ENCODE measurements around the gene BZW1. TPM values are rescaled to one million over a fixed set of nuclear protein-coding genes. Genes with fewer than 3 reads are reported as not detected.

The BZW1 gene
- total and polyA plus RNA-seq, 2 of the 4 experiments (the other 2 are of a cell fraction), result 204 to 268 TPM

- Histone ChIP-seq H3K14ac (replicated peaks; ENCODE audit: low read depth, low read length) (no peak overlapping the region), H3K9me1 (ENCODE audit: insufficient read depth, low read length) (no peaks in the 10 kb centered on the region), H3K4me3 (ENCODE audit: insufficient read depth, low read depth, low read length) (no peak overlapping the region), H2BK5ac (ENCODE audit: low read depth, low read length, poor library complexity, severe bottlenecking) (no peak overlapping the region), H3K4me2 (ENCODE audit: low read depth, low read length) (no peak overlapping the region), H2BK20ac (ENCODE audit: low read depth, low read length) (no peak overlapping the region), H3K23ac (ENCODE audit: low read depth, low read length) (no peak overlapping the region), H3K79me1 (ENCODE audit: low read depth in 1 of 2, low read length in 2 of 2) (no peaks in the 10 kb centered on the region), H3K4me1 (ENCODE audit: control insufficient read depth, insufficient read depth, low read length) (no peaks in the 10 kb centered on the region), H4K8ac (ENCODE audit: low read depth in 2 of 2, low read length in 2 of 2) (no peak overlapping the region), H3K9me3 (ENCODE audit: control insufficient read depth, insufficient read depth, low read length) (no peaks in the 10 kb centered on the region), H3K4ac (ENCODE audit: low read depth, low read length) (no peak overlapping the region), H4K91ac (ENCODE audit: insufficient read depth, low read depth, low read length) (no peak overlapping the region), H3K27me3 (ENCODE audit: control insufficient read depth, insufficient read depth, low read length) (no peaks in the 10 kb centered on the region), H2BK120ac (ENCODE audit: low read depth, low read length) (no peak overlapping the region), H3K56ac (ENCODE audit: extremely low read depth, insufficient read depth, low read length) (no peak overlapping the region), H2AFZ (replicated peaks; ENCODE audit: low read length, poor library complexity) (no peak overlapping the region), H3K27ac (ENCODE audit: insufficient read depth, low read length) (no peak overlapping the region), H2BK15ac (ENCODE audit: low read depth, low read length) (no peak overlapping the region), H4K20me1 (ENCODE audit: insufficient read depth, low read length) (no peaks in the 10 kb centered on the region), H3K36me3 (ENCODE audit: control insufficient read depth, insufficient read depth, low read length) (peaks cover 4% of the 10 kb centered on the region; the same call in 1 of the 2 replicates), H3K18ac (ENCODE audit: low read depth, low read length) (no peak overlapping the region), H4K5ac (ENCODE audit: low read depth, low read length) (no peak overlapping the region), H2AK5ac (ENCODE audit: low read depth, low read length) (no peak overlapping the region), H3K9ac (ENCODE audit: low read depth, low read length) (no peak overlapping the region), H2AK9ac (replicated peaks; ENCODE audit: low read depth, low read length, poor library complexity) (no peak overlapping the region)
- TF ChIP-seq, protein P1, sequence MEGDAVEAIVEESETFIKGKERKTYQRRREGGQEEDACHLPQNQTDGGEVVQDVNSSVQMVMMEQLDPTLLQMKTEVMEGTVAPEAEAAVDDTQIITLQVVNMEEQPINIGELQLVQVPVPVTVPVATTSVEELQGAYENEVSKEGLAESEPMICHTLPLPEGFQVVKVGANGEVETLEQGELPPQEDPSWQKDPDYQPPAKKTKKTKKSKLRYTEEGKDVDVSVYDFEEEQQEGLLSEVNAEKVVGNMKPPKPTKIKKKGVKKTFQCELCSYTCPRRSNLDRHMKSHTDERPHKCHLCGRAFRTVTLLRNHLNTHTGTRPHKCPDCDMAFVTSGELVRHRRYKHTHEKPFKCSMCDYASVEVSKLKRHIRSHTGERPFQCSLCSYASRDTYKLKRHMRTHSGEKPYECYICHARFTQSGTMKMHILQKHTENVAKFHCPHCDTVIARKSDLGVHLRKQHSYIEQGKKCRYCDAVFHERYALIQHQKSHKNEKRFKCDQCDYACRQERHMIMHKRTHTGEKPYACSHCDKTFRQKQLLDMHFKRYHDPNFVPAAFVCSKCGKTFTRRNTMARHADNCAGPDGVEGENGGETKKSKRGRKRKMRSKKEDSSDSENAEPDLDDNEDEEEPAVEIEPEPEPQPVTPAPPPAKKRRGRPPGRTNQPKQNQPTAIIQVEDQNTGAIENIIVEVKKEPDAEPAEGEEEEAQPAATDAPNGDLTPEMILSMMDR (conservative IDR thresholded peaks at IDR 0.05; ENCODE audit: low read depth, low read length), result no peak
- TF ChIP-seq MAZ (IDR thresholded peaks at IDR 0.05; ENCODE audit: borderline replicate concordance, low read depth, low read length) (no peak), CHD1 (IDR thresholded peaks at IDR 0.05; ENCODE audit: low read depth, low read length) (no peak), USF2 (IDR thresholded peaks at IDR 0.05; ENCODE audit: low read depth, low read length) (no peak), CEBPB (IDR thresholded peaks at IDR 0.05; ENCODE audit: low read depth, low read length) (no peak), SMC3 (IDR thresholded peaks at IDR 0.05; ENCODE audit: low read depth, low read length) (no peak), BHLHE40 (IDR thresholded peaks at IDR 0.05; ENCODE audit: low read depth, low read length) (no peak), MAFK (IDR thresholded peaks at IDR 0.05; ENCODE audit: low read depth, low read length) (no peak), RCOR1 (IDR thresholded peaks at IDR 0.05; ENCODE audit: insufficient replicate concordance, low read length) (no peak), RAD21 (IDR thresholded peaks at IDR 0.05; ENCODE audit: low read length) (no peak), RFX5 (IDR thresholded peaks at IDR 0.05; ENCODE audit: low read depth, low read length) (no peak), POLR2A (IDR thresholded peaks at IDR 0.05; ENCODE audit: low read depth, low read length) (no peak), NFE2L2 (IDR thresholded peaks at IDR 0.05; ENCODE audit: low read depth, low read length) (no peak)
- TF ChIP-seq, protein P2, sequence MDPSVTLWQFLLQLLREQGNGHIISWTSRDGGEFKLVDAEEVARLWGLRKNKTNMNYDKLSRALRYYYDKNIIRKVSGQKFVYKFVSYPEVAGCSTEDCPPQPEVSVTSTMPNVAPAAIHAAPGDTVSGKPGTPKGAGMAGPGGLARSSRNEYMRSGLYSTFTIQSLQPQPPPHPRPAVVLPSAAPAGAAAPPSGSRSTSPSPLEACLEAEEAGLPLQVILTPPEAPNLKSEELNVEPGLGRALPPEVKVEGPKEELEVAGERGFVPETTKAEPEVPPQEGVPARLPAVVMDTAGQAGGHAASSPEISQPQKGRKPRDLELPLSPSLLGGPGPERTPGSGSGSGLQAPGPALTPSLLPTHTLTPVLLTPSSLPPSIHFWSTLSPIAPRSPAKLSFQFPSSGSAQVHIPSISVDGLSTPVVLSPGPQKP (IDR thresholded peaks at IDR 0.05; ENCODE audit: borderline replicate concordance, low read depth, low read length), result no peak
- dilution Hi-C loops (cut with HindIII; ENCODE audit: low sequenced_read_pairs, unreplicated experiment), result no loop called here
- BruUV-seq (replicated peaks), result no TSS peak
- WGBS, 2 experiments (ENCODE audit: extremely low coverage in 2 of 2, insufficient read length in 1 of 2), result 100% methylated on average over 9 of the region's 9 CpGs; no CpG with 5 or more reads in 1 of the 2 experiments
- CTCF ChIA-PET, result no interaction called here
- ATAC-seq (ENCODE audit: low read depth) (no peak), DNase-seq (no peak)
- POLR2A ChIA-PET (ENCODE audit: unreplicated experiment), result interaction anchor here (0.8 to 0.9 kb wide), 2 partner anchors 10 to 14 kb away, joined by 3 read pairs; no protein-coding TSS in a partner anchor
- in situ Hi-C loops (cut with MboI; ENCODE audit: low sequenced_read_pairs), result no loop called here
- intact Hi-C loops (cut with micrococcal nuclease), result no loop called here
Observed at GRCh38 chr2:200828572-200829257, 17.0 kb downstream of the BZW1 start.
